GM12878 (cell line): Measurements from ENCODE around the gene TIMP4. TPM values are rescaled to one million over a fixed set of nuclear protein-coding genes. Genes with fewer than 3 reads are reported as not detected.

Experiments
- ATAC-seq: fragments of 200-7000 bp; cut with Tn5 transposase; 3 replicates; pipeline ENCODE4 v1.9.1; 2020; ENCODE audit warnings: mild to moderate bottlenecking, moderate library complexity
- BruUV-seq: library from RNA; stranded (reverse); fragments of 400-500 nt; replicated peaks from 2 replicates; lab custom pipeline; 2021; lab: Mats Ljungman, UMichigan
- CTCF ChIA-PET: fragments of 300-600 bp; sonication (Branson Sonifier 250); formaldehyde crosslinking; extraction: SDS; loops from one replicate; lab custom pipeline; 2021; ENCODE audit warnings: inconsistent platforms; lab: Yijun Ruan, JAX
- POLR2A ChIA-PET: fragments of 350-600 bp; formaldehyde crosslinking; extraction: SDS; loops from one replicate; lab custom pipeline; 2021; ENCODE audit warnings: inconsistent platforms; lab: Charles Lee
- RAD21 ChIA-PET: fragments of 300-600 bp; sonication (Branson Sonifier 250); formaldehyde crosslinking; loops from one replicate; lab custom pipeline; 2023; ENCODE audit warnings: antibody characterized with exemption; ENCODE audit not compliant: unreplicated experiment; lab: Charles Lee
- SMC1A ChIA-PET: fragments of 300-600 bp; sonication (Branson Sonifier 250); formaldehyde crosslinking; loops from one replicate; lab custom pipeline; 2023; ENCODE audit not compliant: unreplicated experiment, uncharacterized antibody; lab: Charles Lee
- DNase-seq: peaks from one replicate; pipeline ENCODE4 v3.0.0-alpha.2; 2011; ENCODE audit warnings: low read depth, low spot score
- FAIRE-seq: peaks from 3 replicates; lab custom pipeline; 2011; peaks lifted over from hg19 to GRCh38; lab: Jason Lieb, UNC
- H2AFZ ChIP-seq: 2 replicates; pipeline ENCODE4 v1.6.0; 2011; ENCODE audit warnings: low read depth, low read length, control low read depth; ENCODE audit not compliant: control insufficient read depth
- H3K27ac ChIP-seq: 2 replicates; pipeline ENCODE4 v1.5.1; 2011; ENCODE audit warnings: control low read depth; ENCODE audit not compliant: control insufficient read depth, insufficient read depth
- H3K27me3 ChIP-seq, 2 experiments: replicated peaks in 1 of 2; 2 replicates each; pipeline versions ENCODE4 v1.6.0 to v1.6.1; 2011; ENCODE audit warnings: low read length in 1 of 2; ENCODE audit not compliant: control insufficient read depth in 2 of 2, insufficient read depth in 2 of 2
- H3K36me3 ChIP-seq, 2 experiments: 2 replicates each; pipeline ENCODE4 v1.5.1; 2011; ENCODE audit warnings: low read length in 1 of 2; ENCODE audit not compliant: control insufficient read depth in 2 of 2, insufficient read depth in 2 of 2
- H3K4me1 ChIP-seq: 2 replicates; pipeline ENCODE4 v1.6.1; 2011; ENCODE audit warnings: mild to moderate bottlenecking, low read length, moderate library complexity, mixed read lengths; ENCODE audit not compliant: control insufficient read depth, insufficient read depth
- H3K4me2 ChIP-seq: 2 replicates; pipeline ENCODE4 v1.6.0; 2011; ENCODE audit warnings: control low read depth; ENCODE audit not compliant: control insufficient read depth, insufficient read depth
- H3K4me3 ChIP-seq: fragments of 200-600 bp; sonication (generic); 2 replicates; pipeline ENCODE4 v1.5.1; 2016
- H3K79me2 ChIP-seq: 2 replicates; pipeline ENCODE4 v1.6.0; 2011; ENCODE audit warnings: low read length; ENCODE audit not compliant: control insufficient read depth, insufficient read depth
- H3K9ac ChIP-seq: 2 replicates; pipeline ENCODE4 v1.8.0; 2011; ENCODE audit warnings: low read length, control low read depth, mixed read lengths; ENCODE audit not compliant: control insufficient read depth, insufficient read depth
- H3K9me3 ChIP-seq: replicated peaks from 3 replicates; pipeline ENCODE4 v1.5.1; 2011; ENCODE audit warnings: mild to moderate bottlenecking, low read length; ENCODE audit not compliant: control insufficient read depth, insufficient read depth
- H4K20me1 ChIP-seq: 2 replicates; pipeline ENCODE4 v1.6.0; 2011; ENCODE audit not compliant: control insufficient read depth, insufficient read depth
- BMI1 ChIP-seq: fragments of 450-650 bp; IDR thresholded peaks from 2 replicates; pipeline ENCODE4 v1.6.1; 2016; ENCODE audit warnings: mild to moderate bottlenecking, moderate library complexity, borderline replicate concordance
- EED ChIP-seq: sonication (generic); IDR thresholded peaks from 2 replicates; pipeline ENCODE4 v1.6.1; 2016; ENCODE audit warnings: antibody characterized with exemption, low read depth
- LARP7 ChIP-seq: fragments of 450-650 bp; IDR thresholded peaks from 2 replicates; pipeline ENCODE4 v1.6.1; 2017; ENCODE audit warnings: mild to moderate bottlenecking
- POLR2AphosphoS2 ChIP-seq: IDR thresholded peaks from 2 replicates; pipeline ENCODE4 v1.6.1; 2011; ENCODE audit warnings: low read depth, mild to moderate bottlenecking, low read length, improper control_type of control experiment, moderate library complexity
- TCF12 ChIP-seq: IDR thresholded peaks from 2 replicates; pipeline ENCODE4 v1.6.1; 2011; ENCODE audit warnings: low read depth, mild to moderate bottlenecking, low read length
- ZNF217 ChIP-seq: fragments of 450-650 bp; IDR thresholded peaks from 2 replicates; pipeline ENCODE4 v1.6.1; 2017; ENCODE audit warnings: antibody characterized with exemption, mild to moderate bottlenecking
- WGBS: methylation state at CpG from one replicate; pipeline ENCODE4 v1.1.6; 2016; ENCODE audit warnings: low lambda C conversion rate; ENCODE audit not compliant: insufficient replicate concordance, insufficient coverage; ENCODE audit errors: missing lambda C conversion rate; 5-methylcytosine and 5-hydroxymethylcytosine counted together
- in situ Hi-C: fragments of 300-500 bp; cut with MboI; formaldehyde crosslinking; loops from 9 replicates; pipeline ENCODE4 v1.14.3; 2018; ENCODE audit warnings: mixed read lengths
- intact Hi-C: fragments of 100-400 bp; cut with micrococcal nuclease; formaldehyde crosslinking; loops from one replicate; pipeline ENCODE4 v1.14.2; 2022; ENCODE audit not compliant: unreplicated experiment
- polyA plus RNA-seq, 11 experiments: library from polyadenylated mRNA; depleted of rRNA in 4 of 11; unstranded in 6 of 11; stranded (reverse) in 5 of 11; fragments of >200 nt; fragmentation: Nextera tagmentation in 4 of 11; fragmentation: Illumina TruSeq in 1 of 11; extraction: Ambion mirVana in 4 of 11; extraction: Trizol in 1 of 11; gene quantifications; 1 replicate in 1 of 11; 2 replicates in 10 of 11; pipeline versions ENCODE4 v1.2.1 to v1.2.3, GENCODE V29; 2011 to 2016; ENCODE audit warnings: inconsistent platforms in 2 of 11, missing spikeins in 2 of 11, low read depth in 1 of 11
- total RNA-seq, 4 experiments: library from RNA; depleted of rRNA in 3 of 4; stranded (reverse); fragments of >200 nt in 3 of 4; fragmentation: Illumina TruSeq in 1 of 4; extraction: Trizol in 1 of 4; gene quantifications; 2 replicates each; pipeline versions ENCODE4 v1.2.1 to v1.2.3, GENCODE V29; 2013 to 2021
- TF ChIP-seq, protein P1 (sequence below): fragments of 450-650 bp; IDR thresholded peaks from 2 replicates; pipeline ENCODE4 v1.6.1; 2017; ENCODE audit warnings: low read depth, mild to moderate bottlenecking, moderate library complexity

Gene TIMP4
- total and polyA plus RNA-seq, 10 of the 15 experiments (the other 5 are each of a cell fraction or from before 2014, with no cell fraction given) = 0.07 TPM; not detected in 9

DNA sequence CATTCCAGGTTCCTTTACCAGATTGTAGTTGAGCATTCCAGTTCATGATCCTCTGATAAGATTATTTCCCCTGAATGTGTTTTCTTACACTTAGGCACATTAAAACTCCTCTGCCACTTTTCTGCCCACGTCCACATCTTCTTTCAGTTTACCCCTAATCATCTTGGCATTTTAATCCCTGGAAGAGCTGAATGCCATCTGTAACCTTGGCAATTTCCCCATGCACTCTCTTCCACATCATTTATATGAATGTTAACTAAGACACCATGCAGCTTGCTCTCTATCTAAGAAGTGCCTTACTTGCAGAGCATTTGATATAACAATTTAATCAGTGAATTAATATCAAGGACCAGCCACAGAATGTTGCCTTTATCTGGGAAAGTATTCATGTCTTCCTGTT lies 25.8 kb downstream of the TIMP4 start (continued):
- TF ChIP-seq, protein P1, sequence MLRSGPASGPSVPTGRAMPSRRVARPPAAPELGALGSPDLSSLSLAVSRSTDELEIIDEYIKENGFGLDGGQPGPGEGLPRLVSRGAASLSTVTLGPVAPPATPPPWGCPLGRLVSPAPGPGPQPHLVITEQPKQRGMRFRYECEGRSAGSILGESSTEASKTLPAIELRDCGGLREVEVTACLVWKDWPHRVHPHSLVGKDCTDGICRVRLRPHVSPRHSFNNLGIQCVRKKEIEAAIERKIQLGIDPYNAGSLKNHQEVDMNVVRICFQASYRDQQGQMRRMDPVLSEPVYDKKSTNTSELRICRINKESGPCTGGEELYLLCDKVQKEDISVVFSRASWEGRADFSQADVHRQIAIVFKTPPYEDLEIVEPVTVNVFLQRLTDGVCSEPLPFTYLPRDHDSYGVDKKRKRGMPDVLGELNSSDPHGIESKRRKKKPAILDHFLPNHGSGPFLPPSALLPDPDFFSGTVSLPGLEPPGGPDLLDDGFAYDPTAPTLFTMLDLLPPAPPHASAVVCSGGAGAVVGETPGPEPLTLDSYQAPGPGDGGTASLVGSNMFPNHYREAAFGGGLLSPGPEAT = no peak
- no peak for TF ChIP-seq BMI1

DNA sequence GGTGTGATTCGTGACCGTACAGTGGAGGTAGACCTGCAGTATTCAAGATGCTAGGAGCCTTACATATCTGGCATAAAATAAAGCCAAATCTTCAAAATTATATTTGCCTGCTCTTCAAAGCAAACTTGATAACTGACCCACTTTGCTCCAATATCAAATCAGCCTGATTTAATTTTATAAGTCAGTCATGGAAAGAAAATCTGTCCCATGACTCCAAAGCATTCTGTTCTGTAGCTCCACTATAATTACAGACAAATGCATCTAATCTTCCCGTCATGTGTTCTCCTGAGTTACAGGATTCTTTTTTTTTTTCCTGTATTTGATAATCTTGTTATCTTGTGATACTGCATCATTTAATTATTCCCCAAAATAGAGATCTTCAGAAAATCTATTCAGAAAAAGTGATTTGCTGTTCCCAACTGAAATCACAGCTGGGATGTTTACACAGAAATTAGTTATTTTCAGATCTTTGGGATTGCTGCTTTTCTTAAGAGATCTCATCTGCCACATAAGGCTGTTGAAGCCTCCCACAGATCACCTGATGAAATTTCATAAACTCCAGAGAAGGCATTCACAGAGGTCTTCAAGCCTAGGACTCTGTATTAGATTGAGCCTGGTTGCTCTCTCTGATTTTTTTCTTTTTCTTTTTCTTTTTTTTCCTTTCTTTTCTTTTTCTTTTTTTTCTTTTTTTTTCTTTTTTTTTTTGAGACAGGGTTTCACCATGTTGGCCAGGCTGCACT lies 27.2 kb downstream of the TIMP4 start:
- CTCF ChIA-PET = interaction anchor here (1.1 to 12.3 kb wide), 4 partner anchors 47 to 348 kb away, joined by 4 to 243 read pairs (median 12); no protein-coding TSS in a partner anchor

More for the DNA sequence above, 27.2 kb downstream of the TIMP4 start:
- Histone ChIP-seq H3K4me3 (no peak overlapping the region), H3K27me3 (0 out of 4 replicates have a peak, but pooled peaks cover 0 to 2% of the 10 kb centered on the region in 2 experiments), H3K27ac (no peak overlapping the region), H3K36me3 (no peaks in the 10 kb centered on the region), H2AFZ (no peak overlapping the region), H3K9ac (no peak overlapping the region), H4K20me1 (no peaks in the 10 kb centered on the region), H3K79me2 (no peaks in the 10 kb centered on the region), H3K4me2 (no peak overlapping the region), H3K4me1 (no peaks in the 10 kb centered on the region), H3K9me3 (no peaks in the 10 kb centered on the region)
- RAD21 ChIA-PET = interaction anchor here (1.6 to 2.2 kb wide), 2 partner anchors 348 to 354 kb away, joined by 6 to 16 read pairs; no protein-coding TSS in a partner anchor
- SMC1A ChIA-PET = interaction anchor here (2.2 to 2.8 kb wide), 2 partner anchors 46 to 348 kb away, joined by 10 to 14 read pairs; no protein-coding TSS in a partner anchor
- intact Hi-C loops (no loop called here), in situ Hi-C loops (loop anchor here (25.0 kb wide), 1 partner anchor 581 kb away; no protein-coding TSS in a partner anchor)
- POLR2A ChIA-PET = interaction anchor here (0.7 kb wide), 1 partner anchor 353 kb away, joined by 3 read pairs; the partner anchor contains the start of gene TSEN2
- BruUV-seq = no TSS peak
- ATAC-seq (no peak), FAIRE-seq (no peak), DNase-seq (no peak)
- 14% methylated on average over 3 of the region's 3 CpGs for WGBS
- no peak for TF ChIP-seq EED
- no peak for TF ChIP-seq ZNF217
- no peak for TF ChIP-seq TCF12
- no peak for TF ChIP-seq POLR2AphosphoS2
- no peak for TF ChIP-seq LARP7
